ENCODE data around the gene UBE2L5. TPM values are rescaled to one million over a fixed set of nuclear protein-coding genes. Genes with fewer than 3 reads are reported as not detected.

The UBE2L5 gene
- total RNA-seq, 1 donor from 2014 or later: not detected

GRCh38 chr13:30413842-30414241 lies 8.5 kb upstream of the UBE2L5 start:
- no peak overlapping the region for H3K4me3 ChIP-seq (ENCODE audit: low read depth, low read length)
- no peak for TF ChIP-seq CTCF (conservative IDR thresholded peaks at IDR 0.05; ENCODE audit: low read depth, low read length)
- DNase-seq (ENCODE audit: low read depth): no peak

GRCh38 chr13:30415430-30416030 lies 6.8 kb upstream of the UBE2L5 start:
- no peak for DNase-seq (ENCODE audit: low read depth)
- no peak for TF ChIP-seq CTCF (conservative IDR thresholded peaks at IDR 0.05; ENCODE audit: low read depth, low read length)
- no peak overlapping the region for H3K4me3 ChIP-seq (ENCODE audit: low read depth, low read length)

GRCh38 chr13:30416471-30416870 lies 5.8 kb upstream of the UBE2L5 start:
- no peak for TF ChIP-seq CTCF (conservative IDR thresholded peaks at IDR 0.05; ENCODE audit: low read depth, low read length)
- no peak overlapping the region for H3K4me3 ChIP-seq (ENCODE audit: low read depth, low read length)
- no peak for DNase-seq (ENCODE audit: low read depth)

- DNase-seq (ENCODE audit: low read depth): no peak
- TF ChIP-seq CTCF (conservative IDR thresholded peaks at IDR 0.05; ENCODE audit: low read depth, low read length): no peak
- H3K4me3 ChIP-seq (ENCODE audit: low read depth, low read length): no peak overlapping the region
Measured at GRCh38 chr13:30418075-30418716, 4.1 kb upstream of the UBE2L5 start.

GRCh38 chr13:30418717-30419459 lies 3.4 kb upstream of the UBE2L5 start:
- no peak overlapping the region for H3K4me3 ChIP-seq (ENCODE audit: low read depth, low read length)
- no peak for TF ChIP-seq CTCF (conservative IDR thresholded peaks at IDR 0.05; ENCODE audit: low read depth, low read length)
- DNase-seq (ENCODE audit: low read depth): no peak

GRCh38 chr13:30421093-30422053 lies 920 bp upstream of the UBE2L5 start:
- H3K4me3 ChIP-seq (ENCODE audit: low read depth, low read length): peak overlapping the region; percentile 63
- DNase-seq (ENCODE audit: low read depth): no peak
- no peak for TF ChIP-seq CTCF (conservative IDR thresholded peaks at IDR 0.05; ENCODE audit: low read depth, low read length)

Measured in epithelial cell of proximal tubule (primary cell).